Measurements from ENCODE around the gene ZMIZ2. TPM values are rescaled to one million over a fixed set of nuclear protein-coding genes. Genes with fewer than 3 reads are reported as not detected.
"Not testable (repeated sequence)": the region's sequence is repeated elsewhere in the genome, so short reads cannot be mapped to it uniquely, and the experiment has no call there.

Gene ZMIZ2
- total RNA-seq, 1 experiment from 2014 or later = 142 TPM

- H3K4me2 ChIP-seq = peak overlapping the region; percentile 22
- ChIA-PET POLR2A (ENCODE audit: unreplicated experiment) (interaction anchor here (0.6 to 0.7 kb wide), 3 partner anchors 17 to 142 kb away, joined by 3 to 8 read pairs (median 7); no protein-coding TSS in a partner anchor), CTCF (interaction anchor here (0.6 kb wide), 1 partner anchor 17 kb away, joined by 4 read pairs; no protein-coding TSS in a partner anchor)
- intact Hi-C loops (cut with micrococcal nuclease; ENCODE audit: unreplicated experiment) = no loop called here
- H3K36me3 ChIP-seq (ENCODE audit: low read depth) = no peaks in the 10 kb centered on the region
- H3K4me1 ChIP-seq (replicated peaks; ENCODE audit: insufficient read depth) = peaks cover 24% of the 10 kb centered on the region
- H3F3A ChIP-seq (ENCODE audit: insufficient read depth, low read depth) = peaks cover 23% of the 10 kb centered on the region
- no TSS peak for BruUV-seq (replicated peaks)
- H3K27ac ChIP-seq = peak overlapping the region; percentile 69
- no peaks in the 10 kb centered on the region; the same call in 1 of the 2 replicates for H3K9me3 ChIP-seq (ENCODE audit: insufficient read depth, low read depth)
- peak in 1 of 2 experiments; percentile 82 for DNase-seq
- H3K4me3 ChIP-seq = no peak overlapping the region
- H3K27me3 ChIP-seq (ENCODE audit: insufficient read depth, low read depth) = no peaks in the 10 kb centered on the region
- H3K79me2 ChIP-seq (ENCODE audit: low read depth) = no peaks in the 10 kb centered on the region
- H2AFZ ChIP-seq = peak overlapping the region; percentile 61
- no peaks in the 10 kb centered on the region for H3K9me2 ChIP-seq (ENCODE audit: insufficient read depth)
- no peaks in the 10 kb centered on the region for H4K20me1 ChIP-seq (ENCODE audit: insufficient read depth)
- no peak for TF ChIP-seq EZH2 (IDR thresholded peaks at IDR 0.05; ENCODE audit: low read depth)
Measured at GRCh38 chr7:44727158-44727936, 21.3 kb upstream of the ZMIZ2 start.

- no peak for TF ChIP-seq EZH2 (IDR thresholded peaks at IDR 0.05; ENCODE audit: low read depth)
- TF ChIP-seq, protein P1, sequence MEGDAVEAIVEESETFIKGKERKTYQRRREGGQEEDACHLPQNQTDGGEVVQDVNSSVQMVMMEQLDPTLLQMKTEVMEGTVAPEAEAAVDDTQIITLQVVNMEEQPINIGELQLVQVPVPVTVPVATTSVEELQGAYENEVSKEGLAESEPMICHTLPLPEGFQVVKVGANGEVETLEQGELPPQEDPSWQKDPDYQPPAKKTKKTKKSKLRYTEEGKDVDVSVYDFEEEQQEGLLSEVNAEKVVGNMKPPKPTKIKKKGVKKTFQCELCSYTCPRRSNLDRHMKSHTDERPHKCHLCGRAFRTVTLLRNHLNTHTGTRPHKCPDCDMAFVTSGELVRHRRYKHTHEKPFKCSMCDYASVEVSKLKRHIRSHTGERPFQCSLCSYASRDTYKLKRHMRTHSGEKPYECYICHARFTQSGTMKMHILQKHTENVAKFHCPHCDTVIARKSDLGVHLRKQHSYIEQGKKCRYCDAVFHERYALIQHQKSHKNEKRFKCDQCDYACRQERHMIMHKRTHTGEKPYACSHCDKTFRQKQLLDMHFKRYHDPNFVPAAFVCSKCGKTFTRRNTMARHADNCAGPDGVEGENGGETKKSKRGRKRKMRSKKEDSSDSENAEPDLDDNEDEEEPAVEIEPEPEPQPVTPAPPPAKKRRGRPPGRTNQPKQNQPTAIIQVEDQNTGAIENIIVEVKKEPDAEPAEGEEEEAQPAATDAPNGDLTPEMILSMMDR (conservative IDR thresholded peaks at IDR 0.05) = no peak
- Histone ChIP-seq H3K79me2 (ENCODE audit: low read depth) (no peaks in the 10 kb centered on the region), H3K4me2 (peak overlapping the region; percentile 22), H4K20me1 (ENCODE audit: insufficient read depth) (no peaks in the 10 kb centered on the region), H3K27me3 (ENCODE audit: insufficient read depth, low read depth) (no peaks in the 10 kb centered on the region), H3F3A (ENCODE audit: insufficient read depth, low read depth) (peaks cover 29% of the 10 kb centered on the region), H3K9me3 (ENCODE audit: insufficient read depth, low read depth) (no peaks in the 10 kb centered on the region; the same call in 1 of the 2 replicates), H3K4me1 (replicated peaks; ENCODE audit: insufficient read depth) (peaks cover 29% of the 10 kb centered on the region), H3K36me3 (ENCODE audit: low read depth) (no peaks in the 10 kb centered on the region), H3K27ac (peak overlapping the region; percentile 69), H3K4me3 (no peak overlapping the region), H3K9me2 (ENCODE audit: insufficient read depth) (no peaks in the 10 kb centered on the region), H2AFZ (peak overlapping the region; percentile 61; the same call in 1 of the 2 replicates)
- CTCF ChIA-PET = no interaction called here
- intact Hi-C loops (cut with micrococcal nuclease; ENCODE audit: unreplicated experiment) = no loop called here
- POLR2A ChIA-PET (ENCODE audit: unreplicated experiment) = interaction anchor here (0.6 to 0.7 kb wide), 2 partner anchors 17 to 78 kb away, joined by 3 to 7 read pairs; no protein-coding TSS in a partner anchor
- no peak for DNase-seq
- BruUV-seq (replicated peaks) = no TSS peak
Measured at GRCh38 chr7:44727937-44728262, 20.7 kb upstream of the ZMIZ2 start.

GRCh38 chr7:44729949-44730590 is 18.6 kb upstream of the ZMIZ2 start:
- H3K36me3 ChIP-seq (ENCODE audit: low read depth) = no peaks in the 10 kb centered on the region
- no peak overlapping the region for H2AFZ ChIP-seq
- CTCF ChIA-PET = no interaction called here
- intact Hi-C loops (cut with micrococcal nuclease; ENCODE audit: unreplicated experiment) = no loop called here
- no peak overlapping the region for H3K27ac ChIP-seq
- H3K4me3 ChIP-seq = no peak overlapping the region
- POLR2A ChIA-PET (ENCODE audit: unreplicated experiment) = no interaction called here
- TF ChIP-seq, protein P1 (conservative IDR thresholded peaks at IDR 0.05) = no peak
- no peak for TF ChIP-seq EZH2 (IDR thresholded peaks at IDR 0.05; ENCODE audit: low read depth)
- no peak overlapping the region for H3K4me2 ChIP-seq
- H3K27me3 ChIP-seq (ENCODE audit: insufficient read depth, low read depth) = no peaks in the 10 kb centered on the region
- no peaks in the 10 kb centered on the region for H3K9me2 ChIP-seq (ENCODE audit: insufficient read depth)
- H3K9me3 ChIP-seq (ENCODE audit: insufficient read depth, low read depth) = no peaks in the 10 kb centered on the region; the same call in 1 of the 2 replicates
- no peaks in the 10 kb centered on the region for H4K20me1 ChIP-seq (ENCODE audit: insufficient read depth)
- peaks cover 43% of the 10 kb centered on the region for H3F3A ChIP-seq (ENCODE audit: insufficient read depth, low read depth)
- no TSS peak for BruUV-seq (replicated peaks)
- DNase-seq = no peak
- no peaks in the 10 kb centered on the region for H3K79me2 ChIP-seq (ENCODE audit: low read depth)
- H3K4me1 ChIP-seq (replicated peaks; ENCODE audit: insufficient read depth) = peaks cover 51% of the 10 kb centered on the region

- H3K36me3 ChIP-seq (ENCODE audit: low read depth); H3K27me3 ChIP-seq (ENCODE audit: insufficient read depth, low read depth); DNase-seq; H3K79me2 ChIP-seq (ENCODE audit: low read depth); H2AFZ ChIP-seq; H3K9me2 ChIP-seq (ENCODE audit: insufficient read depth); H3K4me3 ChIP-seq; H3K9me3 ChIP-seq (ENCODE audit: insufficient read depth, low read depth); H4K20me1 ChIP-seq (ENCODE audit: insufficient read depth); BruUV-seq (replicated peaks); intact Hi-C loops (cut with micrococcal nuclease; ENCODE audit: unreplicated experiment): not testable (repeated sequence)
- Histone ChIP-seq H3F3A (ENCODE audit: insufficient read depth, low read depth) (peaks cover 45% of the 10 kb centered on the region), H3K4me2 (peak overlapping the region; percentile 34; the same call in 1 of the 2 replicates), H3K4me1 (replicated peaks; ENCODE audit: insufficient read depth) (peaks cover 55% of the 10 kb centered on the region), H3K27ac (peak overlapping the region; percentile 94)
- ChIA-PET CTCF (interaction anchor here (0.6 kb wide), 1 partner anchor 113 kb away, joined by 4 read pairs; no protein-coding TSS in a partner anchor), POLR2A (ENCODE audit: unreplicated experiment) (interaction anchor here (0.6 kb wide), 2 partner anchors 65 to 94 kb away, joined by 7 to 10 read pairs; no protein-coding TSS in a partner anchor)
Measured at GRCh38 chr7:44732971-44733370, 15.7 kb upstream of the ZMIZ2 start.
